LNCAP (cell line): ENCODE results near the gene DNAH7.

Source experiments
- TF ChIP-seq, protein P1 (sequence below): fragments of 450-650 bp; IDR thresholded peaks from 2 replicates; pipeline ENCODE4 v1.5.1; 2017; ENCODE audit warnings: mild to moderate bottlenecking

The DNAH7 gene

DNA sequence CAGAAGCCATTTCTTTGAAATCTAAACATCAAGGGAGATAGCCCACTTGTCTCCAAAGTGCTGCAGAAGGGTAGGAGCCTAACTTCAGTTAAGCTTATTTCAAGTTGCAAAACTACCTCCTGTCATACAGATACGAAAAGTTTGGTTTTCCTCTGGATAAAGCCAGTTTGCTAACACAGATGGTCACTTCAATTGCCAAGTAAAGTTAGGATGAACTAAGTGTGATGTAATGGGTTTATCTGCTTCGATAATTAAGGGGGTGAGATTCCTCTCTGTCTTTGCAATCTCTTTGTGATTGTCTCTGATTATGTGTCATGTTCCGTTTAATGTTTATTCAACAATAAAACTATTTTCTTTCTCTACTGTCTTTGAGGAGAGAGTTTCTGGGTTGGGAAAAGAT lies 255.2 kb downstream of the DNAH7 start:
- TF ChIP-seq, protein P1, sequence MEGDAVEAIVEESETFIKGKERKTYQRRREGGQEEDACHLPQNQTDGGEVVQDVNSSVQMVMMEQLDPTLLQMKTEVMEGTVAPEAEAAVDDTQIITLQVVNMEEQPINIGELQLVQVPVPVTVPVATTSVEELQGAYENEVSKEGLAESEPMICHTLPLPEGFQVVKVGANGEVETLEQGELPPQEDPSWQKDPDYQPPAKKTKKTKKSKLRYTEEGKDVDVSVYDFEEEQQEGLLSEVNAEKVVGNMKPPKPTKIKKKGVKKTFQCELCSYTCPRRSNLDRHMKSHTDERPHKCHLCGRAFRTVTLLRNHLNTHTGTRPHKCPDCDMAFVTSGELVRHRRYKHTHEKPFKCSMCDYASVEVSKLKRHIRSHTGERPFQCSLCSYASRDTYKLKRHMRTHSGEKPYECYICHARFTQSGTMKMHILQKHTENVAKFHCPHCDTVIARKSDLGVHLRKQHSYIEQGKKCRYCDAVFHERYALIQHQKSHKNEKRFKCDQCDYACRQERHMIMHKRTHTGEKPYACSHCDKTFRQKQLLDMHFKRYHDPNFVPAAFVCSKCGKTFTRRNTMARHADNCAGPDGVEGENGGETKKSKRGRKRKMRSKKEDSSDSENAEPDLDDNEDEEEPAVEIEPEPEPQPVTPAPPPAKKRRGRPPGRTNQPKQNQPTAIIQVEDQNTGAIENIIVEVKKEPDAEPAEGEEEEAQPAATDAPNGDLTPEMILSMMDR: no peak

DNA sequence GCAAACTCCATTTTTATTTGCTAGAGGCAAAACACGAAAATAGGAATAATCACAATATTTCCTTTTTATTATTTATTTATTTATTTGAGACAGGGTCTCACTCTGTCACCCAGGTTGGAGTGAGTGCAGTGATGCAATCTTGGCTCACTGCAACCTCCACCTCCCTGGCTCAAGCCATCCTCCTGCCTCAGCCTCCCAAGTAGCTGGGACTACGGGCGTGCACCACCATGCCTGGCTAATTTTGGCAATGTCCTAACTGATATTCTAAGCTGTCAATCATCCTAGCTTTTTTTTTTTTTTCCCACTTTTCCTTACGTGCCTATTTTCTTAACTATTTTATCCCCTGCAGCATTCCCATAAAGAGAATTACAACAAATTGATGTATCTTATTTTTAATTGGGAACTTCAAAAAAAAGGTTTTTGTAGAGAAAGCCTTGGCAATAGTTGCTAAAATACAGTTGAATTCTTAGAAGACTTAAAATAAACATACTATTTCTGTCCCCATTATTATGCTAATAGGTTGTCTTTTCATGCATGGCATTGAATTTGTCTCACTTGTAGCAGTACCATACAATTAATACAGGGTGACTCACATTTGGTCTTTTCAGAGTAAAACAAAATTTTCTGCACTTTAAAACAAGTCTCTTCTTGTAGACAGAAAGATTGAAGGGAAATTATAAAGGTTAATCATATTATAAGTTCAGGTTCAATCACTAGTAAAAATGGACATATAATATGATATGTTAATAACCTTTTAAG lies 258.1 kb downstream of the DNAH7 start:
- TF ChIP-seq, protein P1: no peak

DNA sequence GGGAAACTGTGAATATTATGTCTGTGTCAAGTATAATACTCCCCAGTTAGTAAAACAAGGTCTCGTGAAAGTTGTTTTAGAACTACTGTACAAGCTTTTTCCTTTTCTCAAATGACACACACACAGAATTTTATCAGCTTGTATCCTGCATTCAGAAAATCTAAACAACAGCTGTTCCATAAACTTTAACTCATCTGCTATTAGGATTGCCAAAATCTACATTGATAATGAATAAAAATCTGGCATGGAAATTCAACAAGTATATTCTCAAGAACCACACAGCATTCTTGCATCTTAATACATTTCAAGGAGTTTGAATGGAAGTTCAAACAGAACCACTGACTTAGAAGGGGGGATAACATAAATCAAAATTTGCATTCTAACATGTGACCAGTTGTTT lies 260.4 kb downstream of the DNAH7 start:
- TF ChIP-seq, protein P1: no peak

GRCh38 chr2:195805283-195805976 lies 263.2 kb downstream of the DNAH7 start:
- TF ChIP-seq, protein P1: no peak

- TF ChIP-seq, protein P1: no peak
Observed at GRCh38 chr2:195795879-195796278, 272.8 kb downstream of the DNAH7 start.

DNA sequence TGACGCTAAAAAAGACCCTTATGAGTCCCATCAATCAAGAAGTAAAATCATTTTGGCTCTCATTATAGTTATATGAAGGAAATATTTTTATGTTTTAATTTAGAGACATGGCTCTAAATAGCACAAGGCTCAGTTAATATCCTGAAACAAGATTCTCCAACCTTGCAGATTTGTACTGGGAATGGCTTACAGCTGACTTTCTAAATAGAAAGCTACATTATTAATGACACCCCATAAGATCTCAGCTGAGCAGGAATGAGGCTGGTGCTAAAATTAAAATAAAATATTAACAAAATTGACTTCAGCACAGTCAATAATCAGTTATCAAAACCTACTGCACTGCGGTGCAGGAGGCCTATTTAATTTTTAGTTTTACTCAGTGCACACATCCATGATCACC lies 274.8 kb downstream of the DNAH7 start:
- TF ChIP-seq, protein P1: no peak

DNA sequence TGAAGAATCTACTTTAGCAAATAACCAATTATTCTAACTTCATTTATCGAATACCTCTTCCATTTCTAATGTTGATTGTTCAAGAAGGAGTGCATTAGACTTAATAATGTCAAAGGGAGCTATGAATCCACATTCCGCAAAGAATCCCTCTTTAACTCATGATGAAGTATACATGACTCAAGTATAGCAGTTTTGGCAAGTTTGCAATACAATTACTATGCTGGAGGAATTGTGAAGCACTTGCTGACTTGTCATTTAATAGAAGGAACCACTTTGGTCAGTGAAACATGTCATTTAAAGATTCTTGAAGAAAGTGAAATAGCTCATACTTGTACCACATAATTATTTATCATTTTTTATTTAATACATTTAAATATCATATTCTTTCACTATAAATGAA lies 286.5 kb downstream of the DNAH7 start:
- TF ChIP-seq, protein P1: no peak
